GM12891 (cell line): ENCODE results near the gene PCDHGA1.

Source experiments
- DNase-seq: peaks from one replicate; pipeline ENCODE4 v3.0.0; 2011; ENCODE audit warnings: low spot score; ENCODE audit not compliant: insufficient read length
- FAIRE-seq: peaks from 2 replicates; lab custom pipeline; 2011; peaks lifted over from hg19 to GRCh38; lab: Jason Lieb, UNC
- PAX5 ChIP-seq: IDR thresholded peaks from 2 replicates; pipeline ENCODE4 v1.6.1; 2011; ENCODE audit warnings: low read length, moderate library complexity, mild to moderate bottlenecking; ENCODE audit not compliant: insufficient read depth, severe bottlenecking
- POLR2A ChIP-seq: IDR thresholded peaks from 2 replicates; pipeline ENCODE4 v1.6.1; 2011; ENCODE audit warnings: low read depth, low read length, control low read depth
- POLR2AphosphoS5 ChIP-seq: IDR thresholded peaks from 2 replicates; pipeline ENCODE4 v1.6.1; 2011; ENCODE audit warnings: low read depth, low read length, control low read depth
- POU2F2 ChIP-seq: IDR thresholded peaks from 2 replicates; pipeline ENCODE4 v1.6.1; 2011; ENCODE audit warnings: low read depth, mild to moderate bottlenecking, control low read depth, low read length, moderate library complexity
- SPI1 ChIP-seq: IDR thresholded peaks from 2 replicates; pipeline ENCODE4 v1.6.1; 2011; ENCODE audit warnings: low read depth, low read length, control low read depth
- TAF1 ChIP-seq: IDR thresholded peaks from 2 replicates; pipeline ENCODE4 v1.6.1; 2011; ENCODE audit warnings: low read depth, low read length, control low read depth

The PCDHGA1 gene

DNA sequence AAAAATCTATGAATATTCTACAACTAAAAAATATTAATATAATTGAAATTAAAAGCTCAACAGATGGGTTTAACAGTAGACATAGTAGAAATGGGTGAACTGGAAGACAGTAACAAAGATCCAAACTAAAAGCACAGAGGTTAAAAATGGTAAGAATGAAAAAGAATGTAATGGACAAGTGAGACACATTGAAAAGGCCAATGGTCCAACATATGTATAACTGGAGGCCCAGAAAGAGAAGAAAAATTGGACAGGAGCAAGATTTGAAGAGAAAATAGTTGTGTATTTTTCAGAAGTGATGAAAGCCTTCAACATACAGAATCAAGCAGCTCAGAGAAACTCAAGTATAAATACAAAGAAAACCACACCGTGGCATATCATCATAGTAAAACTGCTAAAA is 217.2 kb downstream of the PCDHGA1 start:
- DNase-seq, result no peak
- TF ChIP-seq SPI1 (no peak), POLR2AphosphoS5 (no peak), PAX5 (no peak), TAF1 (no peak), POLR2A (no peak), POU2F2 (no peak)
- no peak for FAIRE-seq

DNA sequence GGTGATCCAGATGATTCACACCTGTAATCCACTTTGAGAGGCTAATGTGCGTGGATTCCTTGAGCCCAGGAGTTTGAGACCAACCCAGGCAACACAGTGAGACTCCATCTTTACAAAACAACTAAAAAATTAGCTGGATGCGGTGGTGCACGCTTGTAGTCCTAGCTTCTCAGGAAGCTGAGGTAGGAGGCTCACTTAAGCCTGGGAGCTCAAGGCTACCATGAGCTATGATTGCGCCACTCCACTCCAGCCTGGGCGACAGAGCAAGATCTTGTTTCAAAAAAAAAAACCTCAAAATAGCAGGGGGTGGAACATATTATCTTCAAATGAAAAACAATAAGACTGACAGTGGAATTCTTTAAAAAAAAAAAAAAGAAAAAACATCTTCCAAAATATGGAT is 217.6 kb downstream of the PCDHGA1 start:
- DNase-seq (no peak), FAIRE-seq (no peak)
- TF ChIP-seq POU2F2 (no peak), POLR2A (no peak), PAX5 (no peak), POLR2AphosphoS5 (no peak), SPI1 (no peak), TAF1 (no peak)

DNA sequence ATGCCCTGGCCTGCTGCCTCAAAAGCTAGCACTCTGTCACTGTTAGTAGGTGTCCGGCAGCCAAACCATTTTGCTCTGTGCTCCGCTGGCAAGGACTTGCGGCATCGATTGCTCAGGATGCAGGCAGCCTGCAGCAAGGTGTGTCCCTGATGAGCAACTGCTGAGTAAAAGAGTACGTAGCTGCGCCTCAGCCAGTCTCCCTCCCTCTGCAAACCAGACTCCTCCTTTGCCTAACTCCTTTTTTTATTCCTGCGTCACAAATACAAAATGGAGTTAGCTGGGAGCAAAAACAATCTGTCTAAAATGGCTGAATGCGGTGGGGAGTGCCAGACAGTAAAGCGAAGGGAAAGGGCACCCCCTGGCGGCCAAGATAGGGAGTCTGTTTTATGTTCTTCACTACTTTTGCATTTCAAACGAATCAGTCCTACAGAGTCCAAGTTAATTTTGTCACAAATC is 227.4 kb downstream of the PCDHGA1 start:
- DNase-seq (no peak), FAIRE-seq (peak; percentile 85)
- peak; percentile 65; the same call in 1 of the 2 replicates for TF ChIP-seq POU2F2
- no peak for TF ChIP-seq SPI1
- TF ChIP-seq TAF1, result no peak
- TF ChIP-seq PAX5, result no peak

DNA sequence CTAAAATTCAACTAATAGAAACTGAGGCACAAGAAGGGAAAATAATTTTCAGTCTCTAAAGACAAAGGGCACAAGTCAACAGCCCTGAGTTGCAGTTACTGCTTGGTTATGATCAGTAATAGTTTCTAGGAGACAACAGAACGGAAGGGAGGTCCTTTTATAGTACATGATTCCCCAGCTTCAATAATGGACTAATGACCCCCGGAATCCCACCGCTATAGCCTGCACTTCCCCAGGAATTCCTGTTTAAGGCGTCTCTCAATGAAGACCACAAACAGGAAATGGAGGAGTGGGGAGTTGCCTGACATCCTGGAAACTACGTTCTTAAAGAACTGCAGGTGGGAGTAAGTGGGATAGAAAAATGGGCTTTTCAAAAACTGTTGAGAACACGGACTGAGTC is 227.8 kb downstream of the PCDHGA1 start:
- TF ChIP-seq PAX5, result no peak
- no peak for TF ChIP-seq POU2F2
- TF ChIP-seq SPI1, result no peak
- no peak for TF ChIP-seq POLR2AphosphoS5
- no peak for FAIRE-seq
- DNase-seq, result no peak

DNA sequence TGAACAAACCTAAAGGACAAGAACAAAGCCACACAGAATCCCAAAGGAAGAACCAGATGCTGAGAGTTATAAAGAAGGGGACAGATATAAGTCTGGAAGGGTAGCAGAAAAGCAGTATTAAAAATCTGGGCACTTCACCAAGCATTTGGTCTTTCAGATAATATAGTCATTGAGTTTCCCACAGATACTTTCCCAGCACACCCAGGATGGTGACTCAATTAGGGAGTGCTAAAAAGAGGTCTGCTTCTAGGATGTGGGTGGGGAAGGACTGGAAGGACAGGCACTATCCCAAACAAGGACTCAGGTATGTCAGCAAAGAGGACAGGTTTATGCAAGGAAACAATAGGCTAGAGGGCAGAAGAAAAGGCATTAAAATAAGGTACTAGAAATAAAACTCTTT is 229.1 kb downstream of the PCDHGA1 start:
- FAIRE-seq (no peak), DNase-seq (no peak)
- TF ChIP-seq POLR2A, result no peak
- no peak for TF ChIP-seq TAF1
- TF ChIP-seq POU2F2, result no peak

GRCh38 chr5:141560151-141560550 is 229.8 kb downstream of the PCDHGA1 start:
- DNase-seq (no peak), FAIRE-seq (no peak)
- TF ChIP-seq PAX5 (no peak), POLR2A (no peak)

GRCh38 chr5:141560725-141561483 is 230.6 kb downstream of the PCDHGA1 start:
- no peak for FAIRE-seq
- TF ChIP-seq TAF1, result no peak
- TF ChIP-seq POLR2A, result no peak
- no peak for TF ChIP-seq SPI1
- TF ChIP-seq PAX5, result no peak
- no peak for DNase-seq
